CD4-positive, CD25-positive, alpha-beta regulatory T cell (primary cell): ENCODE data around the gene GRID2. TPM values are rescaled to one million over a fixed set of nuclear protein-coding genes. Genes with fewer than 3 reads are reported as not detected.
"Not testable (repeated sequence)": the region's sequence is repeated elsewhere in the genome, so short reads cannot be mapped to it uniquely, and the experiment has no call there.

Experiments used
- ATAC-seq, 2 donors: fragments of 150-1000 bp; cut with Tn5 transposase; one replicate each; pipeline ENCODE4 v1.10.0; 2021; ENCODE audit warnings: low read depth in 2 of 2, moderate number of reproducible peaks in 2 of 2, moderate library complexity in 1 of 2
- DNase-seq, 3 donors: peaks; one replicate each; pipeline versions ENCODE4 v3.0.0 to v3.0.0-alpha.2; 2012 to 2022; ENCODE audit warnings: mixed read lengths in 1 of 3
- H3K27ac ChIP-seq: one replicate; pipeline ENCODE4 v1.7.0; 2013; ENCODE audit warnings: mild to moderate bottlenecking, low read length; ENCODE audit not compliant: insufficient read depth, poor library complexity, severe bottlenecking
- H3K27me3 ChIP-seq: one replicate; pipeline ENCODE4 v1.7.0; 2013; ENCODE audit warnings: low read length; ENCODE audit not compliant: control insufficient read depth, insufficient read depth
- H3K36me3 ChIP-seq: one replicate; pipeline ENCODE4 v1.7.0; 2013; ENCODE audit warnings: mild to moderate bottlenecking, low read length, moderate library complexity; ENCODE audit not compliant: control insufficient read depth, insufficient read depth
- H3K4me1 ChIP-seq: 2 replicates; pipeline ENCODE4 v1.7.0; 2013; ENCODE audit warnings: mild to moderate bottlenecking, low read length; ENCODE audit not compliant: insufficient read depth, control insufficient read depth, poor library complexity, severe bottlenecking
- H3K4me3 ChIP-seq: one replicate; pipeline ENCODE4 v1.7.0; 2013; ENCODE audit warnings: low read depth, mild to moderate bottlenecking, low read length, moderate library complexity
- H3K9me3 ChIP-seq, 2 experiments: 1 replicate in 1 of 2; 2 replicates in 1 of 2; pipeline ENCODE4 v1.7.0; 2013; ENCODE audit warnings: low read length in 2 of 2, mild to moderate bottlenecking in 1 of 2, moderate library complexity in 1 of 2; ENCODE audit not compliant: control insufficient read depth in 2 of 2
- H3K27ac Mint-ChIP-seq, 3 donors: one replicate each; pipeline ENCODE4 v1.8.0; 2020 to 2022; ENCODE audit warnings: mild to moderate bottlenecking in 3 of 3, mixed read lengths in 3 of 3, moderate library complexity in 2 of 3
- H3K27me3 Mint-ChIP-seq: one replicate; pipeline ENCODE4 v1.8.0; 2022; ENCODE audit warnings: mild to moderate bottlenecking, mixed read lengths
- H3K36me3 Mint-ChIP-seq: one replicate; pipeline ENCODE4 v1.8.0; 2020; ENCODE audit warnings: mixed read lengths
- H3K4me1 Mint-ChIP-seq, 4 donors: one replicate each; pipeline ENCODE4 v1.8.0; 2020 to 2022; ENCODE audit warnings: mixed read lengths in 4 of 4, mild to moderate bottlenecking in 1 of 4
- H3K4me3 Mint-ChIP-seq, 4 donors: one replicate each; pipeline ENCODE4 v1.8.0; 2020 to 2022; ENCODE audit warnings: mild to moderate bottlenecking in 4 of 4, mixed read lengths in 4 of 4, moderate library complexity in 3 of 4
- H3K9me3 Mint-ChIP-seq, 7 donors: one replicate each; pipeline ENCODE4 v1.8.0; 2020 to 2022; ENCODE audit warnings: mixed read lengths in 7 of 7, mild to moderate bottlenecking in 3 of 7, moderate library complexity in 2 of 7
- polyA plus RNA-seq, 4 donors: library from polyadenylated mRNA; unstranded; fragments of 300-500 nt; fragmentation: Illumina TruSeq; gene quantifications; one replicate each; pipeline ENCODE4 v1.2.3, GENCODE V29; 2021
- total RNA-seq: library from RNA; stranded (reverse); gene quantifications from one replicate; pipeline ENCODE4 v1.2.3, GENCODE V29; 2022

Gene GRID2
- total and polyA plus RNA-seq, 5 donors from 2014 or later = not detected

GRCh38 chr4:93657527-93657926 is 1353.8 kb downstream of the GRID2 start:
- Mint-ChIP-seq H3K27ac (no peak overlapping the region), H3K4me3 (no peak overlapping the region), H3K9me3 (peaks cover 0 to 4% (median 0%) of the 10 kb centered on the region in 7 donors), H3K4me1 (no peaks in the 10 kb centered on the region), H3K27me3 (no peaks in the 10 kb centered on the region), H3K36me3 (no peaks in the 10 kb centered on the region)
- Histone ChIP-seq H3K4me1 (no peaks in the 10 kb centered on the region), H3K27ac (no peak overlapping the region), H3K36me3 (no peaks in the 10 kb centered on the region), H3K27me3 (no peaks in the 10 kb centered on the region), H3K4me3 (no peak overlapping the region), H3K9me3 (no peaks in the 10 kb centered on the region)
- ATAC-seq = no peak
- DNase-seq = no peak

GRCh38 chr4:93658443-93658842 is 1354.7 kb downstream of the GRID2 start:
- Histone ChIP-seq H3K27me3 (no peaks in the 10 kb centered on the region), H3K36me3 (no peaks in the 10 kb centered on the region), H3K27ac (no peak overlapping the region), H3K4me3 (no peak overlapping the region), H3K9me3 (no peaks in the 10 kb centered on the region), H3K4me1 (no peaks in the 10 kb centered on the region)
- H3K27me3 Mint-ChIP-seq = no peaks in the 10 kb centered on the region
- no peak for ATAC-seq
- H3K9me3 Mint-ChIP-seq = peaks cover 0 to 6% (median 3%) of the 10 kb centered on the region in 7 donors
- no peaks in the 10 kb centered on the region for H3K36me3 Mint-ChIP-seq
- H3K4me3 Mint-ChIP-seq = no peak overlapping the region
- H3K27ac Mint-ChIP-seq = no peak overlapping the region
- no peak for DNase-seq
- H3K4me1 Mint-ChIP-seq = no peaks in the 10 kb centered on the region

- Histone ChIP-seq H3K4me3 (no peak overlapping the region), H3K27ac (no peak overlapping the region), H3K36me3 (no peaks in the 10 kb centered on the region), H3K27me3 (no peaks in the 10 kb centered on the region), H3K9me3 (no peaks in the 10 kb centered on the region), H3K4me1 (no peaks in the 10 kb centered on the region)
- H3K4me3 Mint-ChIP-seq = no peak overlapping the region
- H3K4me1 Mint-ChIP-seq = no peaks in the 10 kb centered on the region
- no peak overlapping the region for H3K27ac Mint-ChIP-seq
- no peak for ATAC-seq
- H3K36me3 Mint-ChIP-seq = no peaks in the 10 kb centered on the region
- no peaks in the 10 kb centered on the region for H3K27me3 Mint-ChIP-seq
- DNase-seq = no peak
- H3K9me3 Mint-ChIP-seq = peaks cover 0 to 7% (median 3%) of the 10 kb centered on the region in 7 donors
These were observed 1355.9 kb downstream of the GRID2 start for GRCh38 chr4:93659629-93660028.

- Histone ChIP-seq H3K27me3 (no peaks in the 10 kb centered on the region), H3K4me3 (no peak overlapping the region), H3K9me3 (no peaks in the 10 kb centered on the region), H3K36me3 (no peaks in the 10 kb centered on the region), H3K4me1 (no peaks in the 10 kb centered on the region), H3K27ac (no peak overlapping the region)
- Mint-ChIP-seq H3K4me1 (no peaks in the 10 kb centered on the region), H3K9me3 (peaks cover 0 to 7% (median 2%) of the 10 kb centered on the region in 7 donors), H3K27ac (no peak overlapping the region), H3K27me3 (no peaks in the 10 kb centered on the region), H3K4me3 (no peak overlapping the region), H3K36me3 (no peaks in the 10 kb centered on the region)
- ATAC-seq (no peak), DNase-seq (no peak)
These were observed 1356.3 kb downstream of the GRID2 start for GRCh38 chr4:93660036-93660435.

GRCh38 chr4:93670434-93670833 is 1366.7 kb downstream of the GRID2 start:
- Mint-ChIP-seq H3K4me3 (no peak overlapping the region), H3K9me3 (peaks cover 0 to 9% (median 0%) of the 10 kb centered on the region in 7 donors), H3K27ac (no peak overlapping the region), H3K36me3 (no peaks in the 10 kb centered on the region), H3K4me1 (no peaks in the 10 kb centered on the region), H3K27me3 (no peaks in the 10 kb centered on the region)
- Histone ChIP-seq H3K27me3 (no peaks in the 10 kb centered on the region), H3K36me3 (no peaks in the 10 kb centered on the region), H3K27ac (no peak overlapping the region), H3K4me3 (no peak overlapping the region), H3K4me1 (no peaks in the 10 kb centered on the region), H3K9me3 (no peaks in the 10 kb centered on the region)
- DNase-seq (no peak), ATAC-seq (no peak)

- Histone ChIP-seq H3K27ac (no peak overlapping the region), H3K4me1 (no peaks in the 10 kb centered on the region), H3K4me3 (no peak overlapping the region), H3K27me3 (no peaks in the 10 kb centered on the region), H3K36me3 (no peaks in the 10 kb centered on the region), H3K9me3 (no peaks in the 10 kb centered on the region)
- H3K4me1 Mint-ChIP-seq = no peaks in the 10 kb centered on the region
- DNase-seq (no peak), ATAC-seq (no peak)
- peaks cover 0 to 7% (median 0%) of the 10 kb centered on the region in 7 donors for H3K9me3 Mint-ChIP-seq
- no peak overlapping the region for H3K27ac Mint-ChIP-seq
- H3K36me3 Mint-ChIP-seq = no peaks in the 10 kb centered on the region
- H3K4me3 Mint-ChIP-seq = no peak overlapping the region
- no peaks in the 10 kb centered on the region for H3K27me3 Mint-ChIP-seq
These were observed 1367.3 kb downstream of the GRID2 start for GRCh38 chr4:93671093-93671492.

GRCh38 chr4:93676937-93677336 is 1373.2 kb downstream of the GRID2 start:
- not testable (repeated sequence) for H3K4me1 ChIP-seq, H3K36me3 ChIP-seq, ATAC-seq, H3K4me1 Mint-ChIP-seq, H3K27ac Mint-ChIP-seq, H3K27ac ChIP-seq, H3K9me3 ChIP-seq, H3K36me3 Mint-ChIP-seq, H3K4me3 ChIP-seq, H3K4me3 Mint-ChIP-seq, H3K9me3 Mint-ChIP-seq, DNase-seq, H3K27me3 ChIP-seq, H3K27me3 Mint-ChIP-seq

GRCh38 chr4:93684571-93684970 is 1380.8 kb downstream of the GRID2 start:
- ATAC-seq (no peak), DNase-seq (no peak)
- Histone ChIP-seq H3K9me3 (no peaks in the 10 kb centered on the region), H3K27ac (no peak overlapping the region), H3K27me3 (no peaks in the 10 kb centered on the region), H3K4me1 (no peaks in the 10 kb centered on the region), H3K36me3 (no peaks in the 10 kb centered on the region), H3K4me3 (no peak overlapping the region)
- no peaks in the 10 kb centered on the region for H3K36me3 Mint-ChIP-seq
- no peaks in the 10 kb centered on the region for H3K27me3 Mint-ChIP-seq
- no peaks in the 10 kb centered on the region for H3K4me1 Mint-ChIP-seq
- no peak overlapping the region for H3K4me3 Mint-ChIP-seq
- H3K27ac Mint-ChIP-seq = no peak overlapping the region
- peaks cover 0 to 4% (median 0%) of the 10 kb centered on the region in 7 donors for H3K9me3 Mint-ChIP-seq
